Occipital lobe (tissue), 2 donors: ENCODE data around the gene LIMCH1. TPM values are rescaled to one million over a fixed set of nuclear protein-coding genes. Genes with fewer than 3 reads are reported as not detected.
"Not testable (repeated sequence)": the region's sequence is repeated elsewhere in the genome, so short reads cannot be mapped to it uniquely, and the experiment has no call there.

Source experiments
- DNase-seq: peaks from one replicate; lab custom pipeline; 2025; lab: John Stamatoyannopoulos, UW
- total RNA-seq: library from RNA; depleted of rRNA; stranded (reverse); fragments of >200 nt; gene quantifications from one replicate; pipeline ENCODE4 v1.2.3, GENCODE V29; 2014

LIMCH1 gene
- total RNA-seq, 1 donor from 2014 or later, result 175 TPM

GRCh38 chr4:41643331-41643730 lies 105.4 kb downstream of the LIMCH1 start:
- no peak for DNase-seq

- DNase-seq, result peak; percentile 67
These were observed 106.4 kb downstream of the LIMCH1 start for GRCh38 chr4:41644288-41644914.

GRCh38 chr4:41644915-41645295 lies 106.9 kb downstream of the LIMCH1 start:
- no peak for DNase-seq

GRCh38 chr4:41645728-41646390 lies 107.9 kb downstream of the LIMCH1 start:
- no peak for DNase-seq

- DNase-seq, result no peak
These were observed 108.9 kb downstream of the LIMCH1 start for GRCh38 chr4:41646862-41647261.

GRCh38 chr4:41647383-41647782 lies 109.4 kb downstream of the LIMCH1 start:
- DNase-seq, result no peak

GRCh38 chr4:41651150-41651549 lies 113.2 kb downstream of the LIMCH1 start:
- not testable (repeated sequence) for DNase-seq

- no peak for DNase-seq
These were observed 115.0 kb downstream of the LIMCH1 start for GRCh38 chr4:41652971-41653370.

GRCh38 chr4:41653523-41653922 lies 115.6 kb downstream of the LIMCH1 start:
- DNase-seq, result no peak

- no peak for DNase-seq
These were observed 117.2 kb downstream of the LIMCH1 start for GRCh38 chr4:41655177-41655576.

- no peak for DNase-seq
These were observed 118.1 kb downstream of the LIMCH1 start for GRCh38 chr4:41656106-41656505.

- no peak for DNase-seq
These were observed 118.9 kb downstream of the LIMCH1 start for GRCh38 chr4:41656572-41657520.

- no peak for DNase-seq
These were observed 119.6 kb downstream of the LIMCH1 start for GRCh38 chr4:41657561-41657960.

- no peak for DNase-seq
These were observed 120.2 kb downstream of the LIMCH1 start for GRCh38 chr4:41658163-41658562.

- no peak for DNase-seq
These were observed 122.4 kb downstream of the LIMCH1 start for GRCh38 chr4:41660352-41660751.

GRCh38 chr4:41661442-41662076 lies 123.6 kb downstream of the LIMCH1 start:
- peak; percentile 7 for DNase-seq

- no peak for DNase-seq
These were observed 127.8 kb downstream of the LIMCH1 start for GRCh38 chr4:41665636-41666207.

GRCh38 chr4:41668024-41668423 lies 130.1 kb downstream of the LIMCH1 start:
- no peak for DNase-seq

- no peak for DNase-seq
These were observed 132.6 kb downstream of the LIMCH1 start for GRCh38 chr4:41670530-41670929.

- no peak for DNase-seq
These were observed 133.0 kb downstream of the LIMCH1 start for GRCh38 chr4:41670982-41671381.

- no peak for DNase-seq
These were observed 140.3 kb downstream of the LIMCH1 start for GRCh38 chr4:41678086-41678816.
